OCI-LY1 (cell line): ENCODE results near the gene SFMBT2.
A peak's percentile ranks its signal among the peaks of the same experiment; 100 is the strongest.

Experiments used
- H2AFZ ChIP-seq: fragments of 200-600 bp; sonication (generic), shearing (Covaris generic); 2 replicates; pipeline ENCODE4 v1.6.0; 2014; ENCODE audit warnings: antibody characterized with exemption, mild to moderate bottlenecking, low read length
- H3F3A ChIP-seq: fragments of 200-600 bp; sonication (generic), shearing (Covaris generic); 2 replicates; pipeline ENCODE4 v1.6.0; 2014; ENCODE audit warnings: mild to moderate bottlenecking, antibody characterized with exemption, low read length, moderate library complexity; ENCODE audit not compliant: insufficient read depth
- H3K27ac ChIP-seq: fragments of 200-600 bp; sonication (generic); 2 replicates; pipeline ENCODE4 v1.5.1; 2014; ENCODE audit warnings: low read length, mixed run types, mild to moderate bottlenecking, low read depth; ENCODE audit not compliant: poor library complexity, severe bottlenecking
- H3K27me3 ChIP-seq: fragments of 200-600 bp; sonication (generic); 2 replicates; pipeline ENCODE4 v1.6.0; 2014; ENCODE audit warnings: antibody characterized with exemption, mild to moderate bottlenecking, low read length, moderate library complexity; ENCODE audit not compliant: insufficient read depth
- H3K36me3 ChIP-seq: fragments of 200-600 bp; sonication (generic); 2 replicates; pipeline ENCODE4 v1.6.1; 2014; ENCODE audit warnings: mild to moderate bottlenecking, antibody characterized with exemption, low read length, moderate library complexity, mixed read lengths; ENCODE audit not compliant: insufficient read depth
- H3K4me1 ChIP-seq: fragments of 200-600 bp; sonication (generic); 2 replicates; pipeline ENCODE4 v1.5.1; 2014; ENCODE audit warnings: mild to moderate bottlenecking, low read length, moderate library complexity; ENCODE audit not compliant: insufficient read depth, severe bottlenecking
- H3K4me2 ChIP-seq: fragments of 200-600 bp; sonication (generic), shearing (Covaris generic); 2 replicates; pipeline ENCODE4 v1.6.1; 2014; ENCODE audit warnings: low read length
- H3K4me3 ChIP-seq: fragments of 200-600 bp; sonication (generic); 2 replicates; pipeline ENCODE4 v1.5.1; 2014; ENCODE audit warnings: low read length, low read depth, mild to moderate bottlenecking, mixed read lengths; ENCODE audit not compliant: poor library complexity, severe bottlenecking
- H3K79me2 ChIP-seq: fragments of 200-600 bp; shearing (Covaris generic); 2 replicates; pipeline ENCODE4 v1.6.1; 2016; ENCODE audit warnings: mixed run types, low read length, mixed read lengths; ENCODE audit not compliant: insufficient read depth
- H3K9ac ChIP-seq: fragments of 200-600 bp; sonication (generic), shearing (Covaris generic); 2 replicates; pipeline ENCODE4 v1.6.1; 2014; ENCODE audit warnings: mild to moderate bottlenecking, low read length, mixed read lengths
- H3K9me2 ChIP-seq: fragments of 200-600 bp; sonication (generic), shearing (Covaris generic); 2 replicates; pipeline ENCODE4 v1.6.1; 2014; ENCODE audit warnings: low read depth, mild to moderate bottlenecking, low read length, mixed read lengths
- H3K9me3 ChIP-seq: fragments of 200-600 bp; shearing (Covaris generic); 2 replicates; pipeline ENCODE4 v1.6.1; 2014; ENCODE audit warnings: low read length, mixed read lengths
- H4K20me1 ChIP-seq: fragments of 200-600 bp; sonication (generic), shearing (Covaris generic); 2 replicates; pipeline ENCODE4 v1.6.0; 2016; ENCODE audit warnings: mild to moderate bottlenecking, low read length; ENCODE audit not compliant: insufficient read depth
- CTCF ChIP-seq: fragments of 200-600 bp; sonication (generic), shearing (Covaris generic); IDR thresholded peaks from 2 replicates; pipeline ENCODE4 v1.5.1; 2017; ENCODE audit warnings: mild to moderate bottlenecking, antibody characterized with exemption, low read length, moderate library complexity, mixed read lengths
- EZH2 ChIP-seq: fragments of 200-600 bp; sonication (generic), shearing (Covaris generic); IDR thresholded peaks from 2 replicates; pipeline ENCODE4 v1.8.0; 2017; ENCODE audit warnings: borderline replicate concordance, mixed run types, mild to moderate bottlenecking, antibody characterized with exemption, low read length, moderate library complexity, mixed read lengths

SFMBT2 gene

DNA sequence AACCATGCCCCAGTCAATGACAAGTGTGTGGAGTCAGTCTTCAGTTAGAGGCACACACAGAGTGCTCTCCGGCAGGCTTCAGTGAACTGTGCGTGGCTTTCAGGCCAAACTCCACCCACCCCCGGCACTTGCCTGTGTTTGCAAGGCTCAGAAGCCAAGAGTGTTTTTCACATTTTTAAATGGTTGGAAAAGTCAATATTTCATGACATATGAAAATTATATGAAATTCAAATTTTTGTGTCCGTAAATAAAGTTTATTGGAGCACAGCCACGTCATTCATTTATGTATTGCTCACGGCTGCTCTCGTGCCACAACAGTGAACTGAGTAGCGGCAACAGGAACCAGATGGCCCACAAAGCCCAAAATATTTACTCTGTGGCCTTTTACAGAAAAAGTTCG, 104.7 kb downstream of the SFMBT2 start:
- Histone ChIP-seq H3K4me1 (peaks cover 21% of the 10 kb centered on the region), H3K36me3 (peaks cover 18% of the 10 kb centered on the region), H3K4me2 (peak overlapping the region; percentile 54), H4K20me1 (no peaks in the 10 kb centered on the region), H3K27me3 (no peaks in the 10 kb centered on the region), H3K9me3 (no peaks in the 10 kb centered on the region), H3F3A (no peaks in the 10 kb centered on the region), H3K79me2 (0 out of 2 replicates have a peak, but pooled peaks cover 6% of the 10 kb centered on the region), H3K27ac (peak overlapping the region; percentile 87), H3K4me3 (peak overlapping the region; percentile 38), H3K9ac (peak overlapping the region; percentile 46), H2AFZ (no peak overlapping the region), H3K9me2 (no peaks in the 10 kb centered on the region)
- TF ChIP-seq CTCF (no peak), EZH2 (no peak)

GRCh38 chr10:7305053-7305452, 105.8 kb downstream of the SFMBT2 start:
- Histone ChIP-seq H3K79me2 (0 out of 2 replicates have a peak, but pooled peaks cover 6% of the 10 kb centered on the region), H3K4me3 (no peak overlapping the region), H4K20me1 (no peaks in the 10 kb centered on the region), H3K9ac (no peak overlapping the region), H3K4me2 (peak overlapping the region; percentile 54; the same call in 1 of the 2 replicates), H3F3A (no peaks in the 10 kb centered on the region), H3K9me2 (no peaks in the 10 kb centered on the region), H3K36me3 (peaks cover 18% of the 10 kb centered on the region), H3K9me3 (no peaks in the 10 kb centered on the region), H3K27ac (peak overlapping the region; percentile 87), H2AFZ (no peak overlapping the region), H3K4me1 (peaks cover 28% of the 10 kb centered on the region), H3K27me3 (no peaks in the 10 kb centered on the region)
- TF ChIP-seq EZH2 (no peak), CTCF (no peak)

DNA sequence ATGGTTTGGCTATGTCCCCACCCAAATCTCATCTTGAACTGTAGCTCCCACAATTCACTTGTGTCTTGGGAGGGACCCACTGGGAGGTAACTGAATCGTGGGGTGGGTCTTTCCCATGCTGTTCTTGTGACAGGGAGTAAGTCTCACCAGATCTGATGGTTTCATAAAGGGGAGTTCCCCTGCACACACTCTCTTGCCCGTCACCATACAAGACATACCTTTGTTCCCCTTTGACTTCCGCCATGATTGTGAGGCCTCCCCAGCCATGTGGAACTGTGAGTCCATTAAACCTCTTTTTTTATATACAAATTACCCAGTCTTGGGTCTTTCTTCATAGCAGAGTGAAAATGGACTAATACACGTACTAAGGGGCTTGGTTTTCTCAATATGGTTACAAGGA, 106.7 kb downstream of the SFMBT2 start:
- 0 out of 2 replicates have a peak, but pooled peaks cover 6% of the 10 kb centered on the region for H3K79me2 ChIP-seq
- H3K9ac ChIP-seq, result no peak overlapping the region
- no peak overlapping the region for H3K4me2 ChIP-seq
- no peak overlapping the region for H2AFZ ChIP-seq
- H3F3A ChIP-seq, result no peaks in the 10 kb centered on the region
- no peaks in the 10 kb centered on the region for H3K9me3 ChIP-seq
- no peak for TF ChIP-seq CTCF
- TF ChIP-seq EZH2, result no peak
- H3K4me1 ChIP-seq, result peaks cover 28% of the 10 kb centered on the region
- no peak overlapping the region for H3K27ac ChIP-seq
- no peaks in the 10 kb centered on the region for H4K20me1 ChIP-seq
- no peak overlapping the region for H3K4me3 ChIP-seq
- H3K9me2 ChIP-seq, result no peaks in the 10 kb centered on the region
- H3K27me3 ChIP-seq, result no peaks in the 10 kb centered on the region
- peaks cover 14% of the 10 kb centered on the region for H3K36me3 ChIP-seq
